Colonic mucosa (tissue), 4 donors: ENCODE results near the gene ARPC2. TPM values are rescaled to one million over a fixed set of nuclear protein-coding genes. Genes with fewer than 3 reads are reported as not detected.

Experiments
- DNase-seq: peaks from one replicate; pipeline ENCODE4 v3.0.0-alpha.2; 2020
- H3K27ac ChIP-seq: fragments of 200-600 bp; one replicate; pipeline ENCODE4 v1.8.0; 2021
- H3K27me3 ChIP-seq: fragments of 200-600 bp; one replicate; pipeline ENCODE4 v1.8.0; 2021
- H3K36me3 ChIP-seq: fragments of 200-600 bp; one replicate; pipeline ENCODE4 v1.8.0; 2021
- H3K4me1 ChIP-seq: fragments of 200-600 bp; one replicate; pipeline ENCODE4 v1.8.0; 2021; ENCODE audit warnings: mild to moderate bottlenecking
- H3K4me3 ChIP-seq: fragments of 200-600 bp; one replicate; pipeline ENCODE4 v1.8.0; 2021
- H3K9ac ChIP-seq, 2 donors: one replicate each; pipeline ENCODE4 v1.7.0; 2013; ENCODE audit warnings: control low read depth in 2 of 2, low read depth in 2 of 2, low read length in 2 of 2
- H3K9me3 ChIP-seq: fragments of 200-600 bp; one replicate; pipeline ENCODE4 v1.8.0; 2021
- intact Hi-C: fragments of 100-400 bp; cut with DNase I; formaldehyde crosslinking; loops from one replicate; pipeline ENCODE4 v1.14.1; 2022
- total RNA-seq, 2 donors: library from RNA; stranded (reverse); fragmentation: NEBNext Ultra II Directional in 1 of 2; extraction: Animal tissue kit (Norgen Biotek cat#: 25700) in 1 of 2; gene quantifications; one replicate each; pipeline ENCODE4 v1.2.1, GENCODE V29; 2021
- TF ChIP-seq, protein P1 (sequence below): fragments of 200-600 bp; IDR thresholded peaks from one replicate; pipeline ENCODE4 v1.8.0; 2022; ENCODE audit warnings: antibody characterized with exemption, mild to moderate bottlenecking
- donor health status: healthy.
- donor health status: DM: no; HTN: no; CAD: no.
- donor health status: DM: no; HTN: no; CAD: no.

ARPC2 gene
- total RNA-seq, 2 donors from 2014 or later = 282 to 346 TPM

DNA sequence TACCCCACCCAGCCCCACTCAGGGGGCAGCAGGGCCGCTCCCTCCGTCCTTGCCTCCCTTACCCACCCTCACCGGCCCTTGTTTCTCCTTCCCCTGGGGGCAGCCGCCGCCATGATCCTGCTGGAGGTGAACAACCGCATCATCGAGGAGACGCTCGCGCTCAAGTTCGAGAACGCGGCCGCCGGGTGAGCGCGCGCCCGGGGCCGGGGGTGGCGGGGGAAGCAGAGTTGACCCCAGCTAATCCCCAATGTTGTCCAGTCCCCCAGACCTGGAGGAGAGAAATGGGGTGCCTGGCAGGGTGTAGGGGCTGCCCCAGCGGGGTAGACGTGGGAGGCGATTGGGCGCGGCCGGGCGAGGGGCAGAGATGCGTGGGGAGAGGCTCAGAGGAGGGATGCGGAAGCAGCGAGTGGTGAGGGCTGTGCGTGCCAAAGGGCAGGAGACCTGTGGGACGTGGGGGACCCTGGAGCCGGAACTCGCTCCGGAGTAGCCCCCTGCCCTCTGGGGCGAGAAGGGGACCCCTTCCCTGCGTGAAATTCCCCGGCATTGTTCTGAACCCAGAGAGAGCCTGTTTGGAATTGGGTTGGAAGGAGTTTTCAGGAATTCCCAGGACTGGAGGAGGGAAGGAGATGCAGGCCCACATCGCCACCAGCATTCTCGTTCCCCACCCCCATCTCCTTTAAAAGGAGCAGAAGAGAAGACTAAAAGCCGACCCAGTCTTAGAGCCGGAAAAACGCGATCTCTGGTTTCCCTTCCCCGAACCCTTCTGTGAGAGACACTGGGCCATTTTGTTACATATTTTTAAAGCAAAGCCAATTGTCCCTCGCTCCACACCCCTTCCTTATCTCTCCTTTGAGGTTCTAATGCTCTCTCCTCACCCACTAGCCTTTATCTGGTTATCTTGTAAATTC is 625 bp downstream of the ARPC2 start:
- no peaks in the 10 kb centered on the region for H3K9me3 ChIP-seq
- peak; percentile 73 for DNase-seq
- peak overlapping the region; percentile 94 for H3K27ac ChIP-seq
- H3K27me3 ChIP-seq = no peaks in the 10 kb centered on the region
- TF ChIP-seq, protein P1, sequence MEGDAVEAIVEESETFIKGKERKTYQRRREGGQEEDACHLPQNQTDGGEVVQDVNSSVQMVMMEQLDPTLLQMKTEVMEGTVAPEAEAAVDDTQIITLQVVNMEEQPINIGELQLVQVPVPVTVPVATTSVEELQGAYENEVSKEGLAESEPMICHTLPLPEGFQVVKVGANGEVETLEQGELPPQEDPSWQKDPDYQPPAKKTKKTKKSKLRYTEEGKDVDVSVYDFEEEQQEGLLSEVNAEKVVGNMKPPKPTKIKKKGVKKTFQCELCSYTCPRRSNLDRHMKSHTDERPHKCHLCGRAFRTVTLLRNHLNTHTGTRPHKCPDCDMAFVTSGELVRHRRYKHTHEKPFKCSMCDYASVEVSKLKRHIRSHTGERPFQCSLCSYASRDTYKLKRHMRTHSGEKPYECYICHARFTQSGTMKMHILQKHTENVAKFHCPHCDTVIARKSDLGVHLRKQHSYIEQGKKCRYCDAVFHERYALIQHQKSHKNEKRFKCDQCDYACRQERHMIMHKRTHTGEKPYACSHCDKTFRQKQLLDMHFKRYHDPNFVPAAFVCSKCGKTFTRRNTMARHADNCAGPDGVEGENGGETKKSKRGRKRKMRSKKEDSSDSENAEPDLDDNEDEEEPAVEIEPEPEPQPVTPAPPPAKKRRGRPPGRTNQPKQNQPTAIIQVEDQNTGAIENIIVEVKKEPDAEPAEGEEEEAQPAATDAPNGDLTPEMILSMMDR = no peak
- H3K9ac ChIP-seq = peak overlapping the region; percentile 75 to 99
- H3K4me1 ChIP-seq = peaks cover 22% of the 10 kb centered on the region
- intact Hi-C loops = loop anchor here (5.0 kb wide), 1 partner anchor 45 kb away; the partner anchor contains the start of gene GPBAR1
- H3K4me3 ChIP-seq = peak overlapping the region; percentile 82
- H3K36me3 ChIP-seq = no peaks in the 10 kb centered on the region

DNA sequence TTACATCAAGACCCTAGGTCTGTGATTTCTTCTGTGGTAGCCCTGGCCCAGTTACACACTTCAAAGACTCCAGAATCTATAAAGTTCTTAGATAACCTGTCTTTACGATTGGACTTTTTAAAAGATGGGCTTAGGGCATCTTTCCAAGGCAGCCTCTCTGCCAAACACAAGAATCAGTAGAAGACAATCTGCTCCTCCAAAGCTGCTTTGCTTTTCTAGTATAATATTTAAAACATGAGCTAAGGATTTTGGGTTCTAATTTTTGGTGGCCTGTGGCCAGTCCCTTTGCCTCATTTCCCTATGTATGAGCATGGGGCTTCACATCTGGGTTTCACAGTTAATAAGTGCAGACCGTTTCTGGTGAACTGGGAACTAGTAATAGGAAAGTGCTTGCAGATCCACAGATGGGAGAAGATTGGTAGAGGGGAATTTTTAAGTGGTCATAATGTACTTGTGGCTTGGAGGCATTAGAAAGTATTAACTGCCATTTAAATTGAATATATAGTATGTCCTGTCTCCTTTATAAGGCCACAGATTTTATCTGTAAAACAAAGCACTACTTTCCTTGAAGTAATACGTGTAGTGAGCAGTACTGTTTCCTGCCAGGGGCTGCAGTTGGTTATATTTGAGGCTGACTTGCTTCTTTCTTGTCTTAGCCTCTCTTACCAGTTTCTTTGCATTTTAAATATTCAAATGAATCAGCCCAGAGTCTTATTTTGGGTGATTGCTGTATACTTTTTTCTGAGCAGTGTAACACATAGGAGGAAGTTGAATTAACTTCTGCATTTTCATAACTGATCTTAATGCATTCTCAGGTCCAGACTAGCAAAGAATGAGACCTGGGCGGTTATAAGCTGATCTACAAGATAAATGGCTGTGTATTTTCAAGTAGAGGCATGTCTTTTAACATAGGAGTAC is 1.5 kb downstream of the ARPC2 start:
- peaks cover 22% of the 10 kb centered on the region for H3K4me1 ChIP-seq
- TF ChIP-seq, protein P1 = no peak
- peak overlapping the region; percentile 82 for H3K4me3 ChIP-seq
- intact Hi-C loops = loop anchor here (5.0 kb wide), 1 partner anchor 44 kb away; the partner anchor contains the start of gene GPBAR1
- no peaks in the 10 kb centered on the region for H3K9me3 ChIP-seq
- no peak for DNase-seq
- H3K9ac ChIP-seq = peak overlapping the region; percentile 75 to 99
- peak overlapping the region; percentile 94 for H3K27ac ChIP-seq
- H3K27me3 ChIP-seq = no peaks in the 10 kb centered on the region
- H3K36me3 ChIP-seq = no peaks in the 10 kb centered on the region

DNA sequence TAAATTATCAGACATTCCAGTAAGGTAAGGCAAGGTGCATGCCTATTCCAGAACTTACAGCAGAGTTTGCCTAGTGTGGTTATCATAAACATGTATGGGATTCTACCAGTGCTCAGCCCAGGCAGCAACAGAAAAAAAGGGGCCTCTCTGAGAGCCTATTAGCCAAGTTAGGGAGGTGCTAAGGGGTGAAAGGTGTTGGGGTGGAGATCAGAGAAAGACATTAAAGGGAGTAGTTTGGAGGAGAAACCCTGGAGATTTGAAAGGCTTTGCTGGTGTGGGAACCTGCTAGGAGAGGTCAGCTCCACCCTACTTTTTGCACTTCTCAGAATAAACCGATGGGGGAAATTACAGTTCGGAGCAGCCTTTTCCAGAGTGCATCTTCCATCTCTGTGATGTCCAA is 2.9 kb downstream of the ARPC2 start:
- no peaks in the 10 kb centered on the region for H3K9me3 ChIP-seq
- no peaks in the 10 kb centered on the region for H3K36me3 ChIP-seq
- TF ChIP-seq, protein P1 = no peak
- intact Hi-C loops = loop anchor here (5.0 kb wide), 1 partner anchor 42 kb away; the partner anchor contains the start of gene GPBAR1
- peak overlapping the region; percentile 82 for H3K4me3 ChIP-seq
- peak overlapping the region in 1 of 2 donors; percentile 24 for H3K9ac ChIP-seq
- peaks cover 22% of the 10 kb centered on the region for H3K4me1 ChIP-seq
- no peak for DNase-seq
- H3K27me3 ChIP-seq = no peaks in the 10 kb centered on the region
- peak overlapping the region; percentile 30 for H3K27ac ChIP-seq

DNA sequence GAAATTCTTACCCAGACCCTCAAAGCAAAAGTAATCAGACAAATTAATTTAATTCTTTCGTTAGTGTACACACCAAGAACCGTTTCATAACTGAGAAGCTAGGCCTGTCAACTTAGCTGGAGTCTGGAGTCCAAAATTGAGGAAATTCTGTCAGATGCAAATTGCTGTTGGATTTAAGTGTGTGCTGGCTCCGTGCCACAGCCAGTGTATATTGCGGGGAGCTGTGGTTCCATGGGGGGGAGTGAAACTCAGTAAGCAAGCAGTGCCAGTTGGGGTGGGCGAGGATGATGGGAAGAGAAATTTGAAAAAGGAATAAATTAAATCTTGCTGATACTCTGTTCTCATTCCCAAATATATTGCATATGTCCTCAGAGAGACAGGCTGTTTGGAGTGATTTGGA is 4.0 kb downstream of the ARPC2 start:
- Histone ChIP-seq H3K36me3 (no peaks in the 10 kb centered on the region), H3K9ac (no peak overlapping the region), H3K9me3 (no peaks in the 10 kb centered on the region), H3K27ac (no peak overlapping the region), H3K4me3 (no peak overlapping the region), H3K4me1 (peaks cover 22% of the 10 kb centered on the region), H3K27me3 (no peaks in the 10 kb centered on the region)
- TF ChIP-seq, protein P1 = no peak
- intact Hi-C loops = no loop called here
- DNase-seq = no peak

DNA sequence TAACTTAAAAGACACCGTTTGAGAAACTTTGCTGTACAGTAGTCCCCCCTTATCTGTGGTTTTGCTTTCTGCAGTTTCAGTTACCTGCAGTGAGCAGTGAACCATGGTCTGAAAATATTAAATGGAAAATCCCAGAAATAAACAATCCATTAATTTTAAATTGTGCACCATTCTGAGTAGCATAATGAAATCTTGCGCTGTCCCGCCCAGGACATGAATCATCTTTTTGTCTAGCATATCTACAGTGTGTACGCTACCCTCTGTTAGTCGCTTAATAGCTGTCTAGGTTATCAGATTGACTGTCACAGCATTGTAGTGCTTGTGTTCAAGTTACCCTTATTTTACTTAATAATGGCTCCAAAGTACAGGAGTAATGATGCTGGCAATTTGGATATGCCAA is 6.1 kb downstream of the ARPC2 start:
- no peaks in the 10 kb centered on the region for H3K9me3 ChIP-seq
- no peak overlapping the region for H3K9ac ChIP-seq
- TF ChIP-seq, protein P1 = no peak
- H3K27me3 ChIP-seq = no peaks in the 10 kb centered on the region
- no peak for DNase-seq
- H3K27ac ChIP-seq = no peak overlapping the region
- intact Hi-C loops = no loop called here
- no peaks in the 10 kb centered on the region for H3K36me3 ChIP-seq
- H3K4me1 ChIP-seq = peaks cover 22% of the 10 kb centered on the region
- H3K4me3 ChIP-seq = no peak overlapping the region
